ENCODE data around the gene EYS.
"Not testable (repeated sequence)": the region's sequence is repeated elsewhere in the genome, so short reads cannot be mapped to it uniquely, and the experiment has no call there.

The EYS gene

GRCh38 chr6:65461121-65461520, 245.9 kb downstream of the EYS start:
- no peak for DNase-seq (ENCODE audit: low read depth, low spot score)

GRCh38 chr6:65452333-65452732, 254.7 kb downstream of the EYS start:
- DNase-seq (ENCODE audit: low read depth, low spot score), result no peak

GRCh38 chr6:65450451-65450850, 256.6 kb downstream of the EYS start:
- DNase-seq (ENCODE audit: low read depth, low spot score), result no peak

- no peak for DNase-seq (ENCODE audit: low read depth, low spot score)
Measured at GRCh38 chr6:65449926-65450325, 257.1 kb downstream of the EYS start.

- DNase-seq (ENCODE audit: low read depth, low spot score), result no peak
Measured at GRCh38 chr6:65448866-65449265, 258.2 kb downstream of the EYS start.

- no peak for DNase-seq (ENCODE audit: low read depth, low spot score)
Measured at GRCh38 chr6:65436281-65436680, 270.7 kb downstream of the EYS start.

GRCh38 chr6:65416621-65417020, 290.4 kb downstream of the EYS start:
- DNase-seq (ENCODE audit: low read depth, low spot score), result no peak

- no peak for DNase-seq (ENCODE audit: low read depth, low spot score)
Measured at GRCh38 chr6:65410309-65410708, 296.7 kb downstream of the EYS start.

GRCh38 chr6:65402564-65402963, 304.5 kb downstream of the EYS start:
- no peak for DNase-seq (ENCODE audit: low read depth, low spot score)

GRCh38 chr6:65399355-65400084, 307.5 kb downstream of the EYS start:
- no peak for DNase-seq (ENCODE audit: low read depth, low spot score)

GRCh38 chr6:65398851-65399250, 308.2 kb downstream of the EYS start:
- no peak for DNase-seq (ENCODE audit: low read depth, low spot score)

- no peak for DNase-seq (ENCODE audit: low read depth, low spot score)
Measured at GRCh38 chr6:65350530-65350929, 356.5 kb downstream of the EYS start.

GRCh38 chr6:65302655-65303054, 404.4 kb downstream of the EYS start:
- DNase-seq (ENCODE audit: low read depth, low spot score), result not testable (repeated sequence)

- no peak for DNase-seq (ENCODE audit: low read depth, low spot score)
Measured at GRCh38 chr6:65299236-65299635, 407.8 kb downstream of the EYS start.

- DNase-seq (ENCODE audit: low read depth, low spot score), result no peak
Measured at GRCh38 chr6:65295812-65296211, 411.2 kb downstream of the EYS start.

GRCh38 chr6:65289491-65289890, 417.5 kb downstream of the EYS start:
- DNase-seq (ENCODE audit: low read depth, low spot score), result peak; percentile 45

- DNase-seq (ENCODE audit: low read depth, low spot score), result no peak
Measured at GRCh38 chr6:65285275-65285674, 421.8 kb downstream of the EYS start.

GRCh38 chr6:65280060-65280459, 427.0 kb downstream of the EYS start:
- DNase-seq (ENCODE audit: low read depth, low spot score), result no peak

- no peak for DNase-seq (ENCODE audit: low read depth, low spot score)
Measured at GRCh38 chr6:65262241-65262640, 444.8 kb downstream of the EYS start.

GRCh38 chr6:65259982-65260381, 447.0 kb downstream of the EYS start:
- no peak for DNase-seq (ENCODE audit: low read depth, low spot score)

- peak; percentile 5 for DNase-seq (ENCODE audit: low read depth, low spot score)
Measured at GRCh38 chr6:65259059-65259458, 448.0 kb downstream of the EYS start.

- no peak for DNase-seq (ENCODE audit: low read depth, low spot score)
Measured at GRCh38 chr6:65253041-65253440, 454.0 kb downstream of the EYS start.

- DNase-seq (ENCODE audit: low read depth, low spot score), result no peak
Measured at GRCh38 chr6:65248101-65248610, 458.9 kb downstream of the EYS start.

GRCh38 chr6:65231616-65232015, 475.4 kb downstream of the EYS start:
- DNase-seq (ENCODE audit: low read depth, low spot score), result no peak
